NCI-H187 (cell line): ENCODE data around the gene B3GAT3.
"Not testable (repeated sequence)": the region's sequence is repeated elsewhere in the genome, so short reads cannot be mapped to it uniquely, and the experiment has no call there.

ENCODE experiments used
- DNase-seq, 2 experiments: peaks; one replicate each; lab custom pipeline; 2025; lab: John Stamatoyannopoulos, UW

B3GAT3 gene

DNA sequence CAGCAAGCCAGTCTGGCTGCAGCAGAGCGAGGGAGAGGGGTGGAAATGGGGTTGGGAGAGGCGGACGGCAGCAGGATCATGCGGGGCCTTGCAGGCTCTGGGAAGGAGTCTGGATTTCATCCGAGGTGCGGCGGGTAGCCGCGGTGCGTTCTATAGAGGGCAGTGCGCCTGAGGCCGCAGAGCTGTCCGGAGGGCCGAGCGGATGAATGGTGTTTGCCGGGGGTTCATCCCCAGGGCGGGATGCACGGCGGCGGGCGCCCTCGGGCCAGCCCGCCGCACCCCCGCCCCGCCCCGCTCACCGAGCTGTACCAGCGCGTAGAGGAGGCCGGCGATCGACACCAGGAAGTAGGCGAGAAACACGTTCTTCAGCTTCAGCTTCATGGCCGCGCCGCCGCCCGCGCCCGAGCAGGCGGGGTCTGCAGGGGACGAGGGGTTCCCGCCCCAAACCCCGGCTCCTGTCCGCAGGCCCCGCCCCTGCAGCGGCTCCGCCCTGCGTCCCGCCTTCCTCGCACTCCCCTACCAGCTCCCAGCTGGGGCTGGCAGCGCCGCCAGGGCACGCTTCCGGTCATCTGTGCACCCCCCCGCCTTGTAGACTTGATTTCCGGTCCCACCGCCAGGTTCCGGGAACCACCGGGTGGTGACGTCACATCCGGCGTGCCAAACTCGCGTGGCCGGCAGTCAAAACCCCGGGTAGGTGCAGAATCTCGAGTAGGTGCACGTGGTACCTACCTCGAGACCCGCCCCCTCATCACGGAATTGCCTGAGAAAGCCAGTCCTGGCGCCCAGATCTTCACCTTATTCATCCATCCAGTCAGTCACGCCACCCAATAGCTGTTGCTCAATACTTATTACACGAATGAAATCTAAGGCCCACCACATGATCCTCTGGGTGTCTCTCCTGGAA, at the start of gene B3GAT3:
TSS of gene B3GAT3 (minus strand) at position 420 of the 904 bp plus-strand sequence. CDS start at position 381, 39 bp downstream.
- DNase-seq = peak; percentile 94 to 95

GRCh38 chr11:62671236-62671607, 49.4 kb upstream of the B3GAT3 start:
- DNase-seq = peak in 1 of 2 experiments; percentile 55

GRCh38 chr11:62669420-62670161, 47.8 kb upstream of the B3GAT3 start:
- DNase-seq = no peak

GRCh38 chr11:62667460-62667859, 45.7 kb upstream of the B3GAT3 start:
- no peak for DNase-seq

- no peak for DNase-seq
Measured at GRCh38 chr11:62666259-62666926, 44.6 kb upstream of the B3GAT3 start.

DNA sequence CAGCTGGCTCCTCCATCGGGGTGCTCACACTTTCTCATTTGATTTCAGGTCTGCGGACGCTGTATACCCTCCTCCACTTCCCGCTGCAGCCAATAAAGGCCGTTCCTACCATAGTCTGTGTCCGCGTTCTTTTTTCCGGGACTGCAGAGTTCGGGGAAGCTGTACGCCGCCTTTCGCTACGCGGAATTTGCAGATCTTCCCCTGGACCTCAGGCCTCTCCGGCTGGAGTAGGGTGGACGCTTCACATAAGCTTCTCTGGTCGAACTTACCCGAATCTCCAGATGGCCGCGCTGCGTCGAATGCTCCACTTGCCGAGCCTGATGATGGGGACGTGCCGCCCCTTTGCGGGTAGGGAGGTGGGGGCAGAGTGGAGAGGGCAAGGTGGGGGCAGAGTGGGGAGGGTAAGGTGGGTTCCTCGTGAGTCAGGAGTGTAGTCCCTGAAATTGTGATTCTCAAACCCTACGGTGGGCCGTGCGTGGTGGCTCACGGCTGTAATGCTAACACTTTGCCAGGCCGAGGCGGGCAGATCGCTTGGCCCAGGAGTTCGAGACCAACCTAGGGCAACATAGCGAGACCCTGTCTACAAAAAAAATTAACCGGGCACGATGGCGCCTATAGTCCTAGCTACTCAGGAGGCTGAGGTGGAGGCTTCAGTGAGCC, 43.9 kb upstream of the B3GAT3 start:
- DNase-seq = no peak

DNA sequence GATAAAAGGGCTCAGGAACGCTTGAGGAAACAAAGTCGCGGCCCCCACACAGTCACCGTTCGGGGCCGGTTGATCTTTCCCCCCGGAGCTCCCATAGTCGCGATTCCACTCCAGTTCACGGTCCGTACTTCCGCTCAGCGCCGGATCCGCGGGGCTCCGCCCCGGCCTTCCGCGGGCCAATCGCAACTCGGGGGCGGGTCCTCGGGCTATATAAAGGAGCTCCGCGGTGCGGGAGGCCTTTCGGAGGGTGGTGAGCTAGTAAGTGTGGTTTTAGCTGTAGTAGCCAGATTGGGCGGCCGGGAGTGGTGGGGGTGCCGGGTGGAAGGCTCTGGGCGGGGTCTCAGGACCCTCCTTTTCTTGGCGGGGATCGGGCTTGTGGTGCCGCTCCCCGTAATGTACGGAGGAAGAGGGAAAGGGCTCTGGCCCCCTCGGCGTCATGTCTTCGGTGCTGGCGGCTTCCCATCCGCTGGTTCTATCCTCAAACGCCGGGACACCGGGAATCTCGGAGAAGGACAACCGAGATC, 43.4 kb upstream of the B3GAT3 start, which contains the start of the genes C11orf98 and CSKMT:
TSS of gene C11orf98 (minus strand) at position 136 of the 524 bp plus-strand sequence. CDS start at position 95, 41 bp downstream.
TSS of gene CSKMT (plus strand) at position 238 of the 524 bp plus-strand sequence. CDS start 568 bp downstream, outside the sequence.
- DNase-seq = peak; percentile 70 to 86

- peak in 1 of 2 experiments; percentile 29 for DNase-seq
Measured at GRCh38 chr11:62664405-62665074, 42.8 kb upstream of the B3GAT3 start.

- DNase-seq = no peak
Measured at GRCh38 chr11:62656796-62657429, 35.1 kb upstream of the B3GAT3 start.

- no peak for DNase-seq
Measured at GRCh38 chr11:62654297-62654696, 32.5 kb upstream of the B3GAT3 start.

- no peak for DNase-seq
Measured at GRCh38 chr11:62652161-62653006, 30.6 kb upstream of the B3GAT3 start.

DNA sequence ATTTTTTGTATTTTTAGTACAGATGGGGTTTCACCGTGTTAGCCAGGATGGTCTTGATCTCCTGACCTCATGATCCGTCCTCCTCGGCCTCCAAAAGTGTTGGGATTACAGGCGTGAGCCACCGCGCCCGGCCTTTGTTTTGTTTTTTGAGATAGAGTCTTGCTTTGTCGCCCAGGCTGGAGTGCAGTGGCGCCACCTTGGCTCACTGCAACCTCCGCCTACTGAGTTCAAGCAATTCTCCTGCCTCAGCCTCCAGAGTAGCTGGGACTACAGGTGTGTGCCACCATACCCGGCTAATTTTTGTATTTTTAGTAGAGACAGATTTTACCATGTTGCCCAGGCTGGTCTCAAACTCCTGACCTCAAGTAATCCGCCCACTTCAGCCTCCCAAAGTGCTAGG, 28.5 kb upstream of the B3GAT3 start:
- DNase-seq = not testable (repeated sequence)

GRCh38 chr11:62649486-62649885, 27.7 kb upstream of the B3GAT3 start:
- no peak for DNase-seq

DNA sequence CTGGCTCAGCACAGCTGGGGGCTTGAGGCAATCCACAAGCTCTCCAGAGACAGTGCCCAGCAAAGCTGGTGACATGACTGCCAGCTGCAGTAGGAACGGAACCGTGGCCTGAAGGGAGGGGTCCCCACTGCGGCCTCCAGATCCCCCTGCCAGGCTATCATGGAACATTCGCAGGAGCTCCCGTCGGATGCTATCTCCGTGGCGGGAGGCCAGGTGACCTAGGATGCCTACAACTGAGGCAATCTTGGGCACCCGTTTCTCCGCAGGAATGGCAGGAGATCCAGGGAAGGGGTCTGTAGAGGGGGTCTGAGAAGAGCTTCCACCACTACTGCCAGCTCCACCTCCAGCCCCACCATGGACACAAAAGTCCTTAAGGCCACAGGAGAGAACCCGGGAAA, 27.2 kb upstream of the B3GAT3 start:
- no peak for DNase-seq

- DNase-seq = no peak
Measured at GRCh38 chr11:62648185-62648966, 26.6 kb upstream of the B3GAT3 start.

DNA sequence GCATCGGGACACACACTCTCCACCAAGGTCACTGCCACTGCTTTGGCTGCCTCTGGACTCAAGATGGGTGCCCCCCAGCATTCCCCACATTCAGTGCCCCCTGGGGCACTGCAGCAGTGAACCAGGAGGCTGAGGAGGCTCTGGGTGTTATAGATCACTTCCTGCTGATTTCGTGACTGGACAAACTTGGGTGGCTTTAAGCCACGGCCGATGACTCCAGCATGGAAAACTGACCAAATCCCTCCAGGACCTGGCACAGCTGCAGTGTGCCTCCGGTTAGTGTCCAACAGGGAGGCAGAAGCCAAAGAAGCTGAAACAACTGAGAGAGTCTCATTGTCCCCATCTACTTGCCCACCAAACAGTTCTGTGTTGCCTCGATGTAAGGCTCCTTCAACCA, 25.8 kb upstream of the B3GAT3 start:
- DNase-seq = no peak

DNA sequence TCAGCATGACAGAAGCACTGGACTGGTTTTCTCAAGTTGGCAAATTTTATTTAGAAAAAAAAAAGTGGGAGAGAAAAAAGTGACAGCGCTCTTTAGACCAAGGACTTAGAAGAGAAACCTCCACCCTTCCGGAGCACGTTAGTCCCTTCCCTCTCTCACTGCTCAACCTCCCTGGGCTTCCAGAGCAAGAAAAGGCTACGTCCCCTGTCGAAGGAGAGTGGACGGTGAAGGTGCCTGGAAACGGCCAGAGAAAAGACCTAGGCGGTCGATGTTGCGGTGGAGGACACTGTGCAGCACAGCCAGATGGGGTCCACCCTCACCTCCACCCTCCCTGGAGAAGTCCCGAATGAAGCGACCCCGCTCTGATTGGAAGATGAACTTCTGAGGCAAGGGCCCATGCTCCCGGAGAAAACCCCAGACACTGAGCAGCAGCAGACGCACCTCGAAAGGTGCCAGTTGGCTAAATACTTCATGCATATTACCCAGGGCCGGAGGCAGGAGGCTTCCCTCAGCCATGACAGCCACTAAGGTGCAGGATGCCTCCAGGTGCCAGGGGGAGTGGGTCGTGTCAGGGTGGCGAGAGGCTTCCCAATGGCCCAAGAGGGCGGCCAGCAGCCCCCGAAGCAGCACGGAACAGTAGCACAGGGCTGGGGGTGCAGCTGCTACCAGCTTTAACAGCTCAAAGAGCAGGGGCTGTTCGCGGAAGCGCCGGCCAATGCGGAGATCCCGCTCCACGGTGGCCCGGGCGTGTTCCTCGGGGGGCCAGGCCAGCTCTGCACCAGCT, 25.2 kb upstream of the B3GAT3 start:
- no peak for DNase-seq
